Activated CD4-positive, alpha-beta T cell treated with anti-CD3 and anti-CD28 coated beads for 4 hours (primary cell): Measurements from ENCODE around the gene WFDC6.
"Not testable (repeated sequence)": the region's sequence is repeated elsewhere in the genome, so short reads cannot be mapped to it uniquely, and the experiment has no call there.

ENCODE experiments used
- DNase-seq, 2 donors: peaks; one replicate each; pipeline ENCODE4 v3.0.0-alpha.2; 2020

WFDC6 gene

GRCh38 chr20:45539382-45539781 is at the start of gene WFDC6:
TSS of gene WFDC6 (minus strand) at chr20:45539482. CDS start at chr20:45539407, 75 bp downstream.
- no peak for DNase-seq

DNA sequence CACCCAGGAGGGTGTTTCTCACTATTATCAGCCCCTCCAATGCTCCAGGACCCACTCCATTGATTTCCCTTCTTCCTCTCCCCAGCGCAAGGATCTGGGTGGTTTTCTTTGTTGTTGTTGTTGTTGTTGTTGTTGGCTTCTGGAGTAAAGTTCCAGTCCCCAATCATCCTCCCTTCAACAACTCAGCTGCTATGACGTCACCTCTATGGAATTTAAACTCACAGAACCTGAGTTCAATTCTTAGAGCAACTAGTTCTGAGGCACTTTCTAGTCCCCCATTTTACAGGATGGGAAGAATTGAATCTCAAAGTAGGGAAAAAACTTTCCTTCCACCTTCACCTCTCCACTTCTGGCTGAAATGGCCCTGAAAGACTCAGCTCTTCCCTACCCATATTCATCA is 49.5 kb upstream of the WFDC6 start:
- no peak for DNase-seq

GRCh38 chr20:45585986-45586385 is 46.7 kb upstream of the WFDC6 start:
- DNase-seq = not testable (repeated sequence)

- not testable (repeated sequence) for DNase-seq
These were observed 45.0 kb upstream of the WFDC6 start for GRCh38 chr20:45584294-45584693.

GRCh38 chr20:45583502-45583901 is 44.2 kb upstream of the WFDC6 start:
- no peak for DNase-seq

DNA sequence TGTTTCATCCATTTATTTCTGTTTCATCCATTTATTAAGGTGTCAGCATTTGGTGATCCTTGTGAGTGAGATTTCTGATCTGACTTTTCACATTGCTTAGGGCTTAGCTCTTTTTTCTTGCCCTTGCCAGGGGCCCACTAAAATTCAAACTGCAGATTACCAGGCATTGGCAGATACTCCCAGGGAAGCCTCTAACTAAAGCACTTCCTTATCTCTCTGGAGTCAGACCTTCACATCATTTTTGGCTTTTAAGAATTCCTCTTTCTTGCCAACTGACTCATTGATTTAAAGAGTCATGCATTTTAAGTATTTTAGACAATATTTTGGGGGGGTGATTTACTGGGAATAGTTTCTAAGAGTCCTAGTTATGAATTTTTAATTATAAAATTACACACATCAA is 42.4 kb upstream of the WFDC6 start:
- DNase-seq = no peak

DNA sequence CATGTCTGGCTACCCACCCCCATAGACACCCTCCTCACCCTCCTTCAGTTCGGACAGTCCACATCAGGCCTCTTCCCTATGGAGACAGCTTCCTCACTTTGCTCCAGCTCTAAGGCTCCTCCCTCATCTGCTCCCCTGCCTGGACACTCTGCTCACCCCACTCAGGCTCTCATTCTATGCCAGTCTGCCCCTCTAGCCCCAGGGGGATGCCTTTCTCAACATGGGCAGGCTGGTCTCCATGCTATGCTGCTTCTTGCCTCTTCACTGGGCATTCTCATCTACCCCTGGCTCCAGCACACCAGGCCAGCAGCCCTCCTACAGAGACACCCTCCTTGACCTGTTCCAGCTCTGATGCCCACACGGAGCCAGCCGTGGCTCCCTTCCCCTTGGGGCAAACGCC is 39.9 kb upstream of the WFDC6 start, which contains the start of gene WFDC8:
Gene WFDC8, minus strand, starts transcription at position 101 of the 400 bp plus-strand sequence. Its CDS starts 37 bp downstream, at position 64.
- DNase-seq = no peak

DNA sequence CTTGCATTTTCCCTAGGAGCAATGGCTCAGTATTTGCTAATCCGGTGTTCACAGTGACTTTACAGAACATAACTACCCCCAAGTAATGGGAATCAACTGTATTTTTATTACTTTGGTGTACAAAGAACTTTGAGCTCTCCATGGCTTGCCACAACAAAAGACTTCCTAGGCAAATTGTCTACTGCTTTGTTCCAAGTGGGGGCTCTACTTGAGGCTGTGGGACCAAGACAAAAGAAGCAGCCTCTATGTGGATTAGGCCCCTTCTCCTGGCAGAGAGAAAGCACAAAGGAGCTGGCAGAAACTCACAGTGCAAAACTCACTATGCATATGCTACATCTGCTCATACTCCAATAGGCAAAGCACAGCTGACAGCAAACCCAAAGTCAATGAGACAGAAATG is 38.9 kb upstream of the WFDC6 start:
- no peak for DNase-seq

- DNase-seq = no peak
These were observed 37.7 kb upstream of the WFDC6 start for GRCh38 chr20:45576995-45577394.

- no peak for DNase-seq
These were observed 36.6 kb upstream of the WFDC6 start for GRCh38 chr20:45575931-45576330.

GRCh38 chr20:45569650-45570049 is 30.4 kb upstream of the WFDC6 start:
- DNase-seq = not testable (repeated sequence)

GRCh38 chr20:45564760-45565276 is 25.5 kb upstream of the WFDC6 start:
- DNase-seq = no peak

DNA sequence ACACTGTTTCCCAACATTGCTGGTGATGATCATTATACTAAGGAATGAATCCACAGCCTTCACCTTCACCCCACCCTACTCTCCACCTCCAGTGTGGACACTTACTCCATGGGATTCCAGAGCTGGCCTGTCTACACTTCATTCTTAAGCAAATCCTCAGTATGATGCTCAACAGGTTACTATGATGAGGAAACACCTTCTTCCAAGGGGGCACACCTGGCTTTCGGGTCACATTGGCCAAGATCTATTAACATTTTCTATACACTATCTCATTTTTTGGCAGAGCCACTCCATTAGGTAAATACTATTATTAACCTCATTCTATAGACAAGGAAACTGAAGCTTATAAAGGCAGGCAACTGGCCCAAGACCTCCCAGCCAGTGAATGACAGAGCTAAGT is 15.9 kb upstream of the WFDC6 start:
- DNase-seq = no peak

DNA sequence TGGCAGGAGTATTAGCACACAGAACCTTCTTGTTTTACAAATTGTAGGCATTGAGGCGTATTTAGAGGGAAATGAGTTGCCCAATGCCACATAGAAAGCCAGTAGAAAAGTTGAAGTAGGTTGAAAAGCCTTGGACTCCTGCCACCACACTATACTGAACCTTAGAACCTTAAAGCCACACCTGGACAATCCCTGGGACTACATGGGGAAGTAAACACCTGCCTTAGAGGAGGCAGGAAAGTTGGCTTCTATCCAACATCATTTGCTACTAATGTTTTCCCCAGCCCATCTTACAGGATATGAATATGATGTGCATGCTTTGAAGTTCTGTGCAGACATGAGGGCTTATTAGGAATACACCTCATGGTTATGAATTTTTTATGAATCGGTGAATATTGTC is 13.2 kb upstream of the WFDC6 start:
- no peak for DNase-seq

GRCh38 chr20:45550765-45551164 is 11.5 kb upstream of the WFDC6 start:
- DNase-seq = no peak

- no peak for DNase-seq
These were observed 9.1 kb upstream of the WFDC6 start for GRCh38 chr20:45548410-45548809.

DNA sequence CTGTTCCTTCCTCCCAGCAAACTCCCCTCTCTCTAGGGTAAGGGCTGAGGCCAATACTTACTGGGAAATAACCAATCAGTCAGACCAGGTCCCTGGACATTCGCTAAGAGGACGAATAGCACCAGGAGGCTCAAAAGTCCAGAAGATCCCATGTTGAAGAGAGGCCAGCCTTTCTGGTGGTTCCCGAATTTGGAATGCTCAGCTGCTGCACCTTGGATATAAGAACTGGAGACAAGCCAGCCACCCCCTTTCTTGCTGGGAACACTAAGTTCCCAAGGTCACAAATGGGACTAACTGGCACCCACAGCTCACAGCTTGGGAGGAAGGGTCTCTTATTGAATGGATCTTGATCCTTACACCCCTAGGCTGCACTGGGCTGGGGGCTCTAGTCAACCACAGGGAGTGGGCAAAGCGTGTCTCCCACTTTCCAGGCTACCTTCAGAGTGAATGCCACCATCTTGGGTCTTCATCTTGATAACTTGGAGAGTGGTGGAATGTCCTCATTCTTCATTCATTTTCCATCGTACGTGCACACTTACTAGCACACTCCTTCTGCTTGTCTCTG is 8.0 kb upstream of the WFDC6 start, which contains the start of gene EPPIN:
Gene EPPIN, minus strand, starts transcription at position 196 of the 565 bp plus-strand sequence. Its CDS starts 44 bp downstream, at position 152.
- no peak for DNase-seq

GRCh38 chr20:45545754-45546453 is 6.6 kb upstream of the WFDC6 start:
- DNase-seq = no peak

- no peak for DNase-seq
These were observed 6.1 kb upstream of the WFDC6 start for GRCh38 chr20:45545351-45545750.

- DNase-seq = no peak
These were observed 978 bp downstream of the WFDC6 start for GRCh38 chr20:45538209-45538799.

GRCh38 chr20:45527294-45527693 is 12.0 kb downstream of the WFDC6 start:
- no peak for DNase-seq

DNA sequence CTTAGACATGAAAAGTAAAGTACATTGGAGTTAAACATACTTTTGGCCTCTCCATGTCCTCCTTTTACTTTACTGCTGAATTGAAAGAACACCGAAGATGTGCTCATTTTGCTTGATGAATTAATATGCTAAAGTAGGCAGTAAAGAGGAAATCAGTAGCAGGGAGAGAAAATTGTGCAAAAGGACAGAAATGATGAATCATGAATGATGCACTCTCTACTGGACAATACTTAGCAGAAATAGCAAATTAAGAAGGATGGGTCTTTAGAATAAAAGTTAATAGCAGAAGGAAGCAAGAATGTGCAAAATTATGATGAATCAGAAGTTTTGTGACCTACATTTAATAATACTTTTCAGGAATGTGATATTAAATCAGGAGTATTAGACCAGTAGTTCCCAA is 15.5 kb downstream of the WFDC6 start:
- DNase-seq = no peak

- DNase-seq = no peak
These were observed 21.0 kb downstream of the WFDC6 start for GRCh38 chr20:45518282-45518681.
